ACC112 (cell line): ENCODE measurements around the gene STAT3.
"Not testable (repeated sequence)": the region's sequence is repeated elsewhere in the genome, so short reads cannot be mapped to it uniquely, and the experiment has no call there.

Source experiments
- H2AFZ ChIP-seq: fragments of 200-600 bp; sonication (generic); one replicate; pipeline ENCODE4 v1.6.0; 2017; ENCODE audit warnings: antibody characterized with exemption, low read length; ENCODE audit not compliant: unreplicated experiment
- H3K27ac ChIP-seq: fragments of 200-600 bp; sonication (generic); 2 replicates; pipeline ENCODE4 v1.5.1; 2014; ENCODE audit warnings: low read depth, mild to moderate bottlenecking, antibody characterized with exemption, low read length, moderate library complexity
- H3K27me3 ChIP-seq: fragments of 200-600 bp; sonication (generic); 2 replicates; pipeline ENCODE4 v1.6.1; 2014; ENCODE audit warnings: mild to moderate bottlenecking, antibody characterized with exemption, low read length, moderate library complexity, mixed read lengths; ENCODE audit not compliant: insufficient read depth
- H3K36me3 ChIP-seq: fragments of 200-600 bp; sonication (generic); 2 replicates; pipeline ENCODE4 v1.6.1; 2016; ENCODE audit warnings: mild to moderate bottlenecking, antibody characterized with exemption, low read length, moderate library complexity, mixed read lengths; ENCODE audit not compliant: insufficient read depth
- H3K4me1 ChIP-seq: fragments of 200-600 bp; sonication (generic); one replicate; pipeline ENCODE4 v1.6.1; 2016; ENCODE audit warnings: low read length, mixed read lengths; ENCODE audit not compliant: insufficient read depth, unreplicated experiment, control insufficient read depth
- H3K4me3 ChIP-seq: fragments of 200-600 bp; sonication (generic); 2 replicates; pipeline ENCODE4 v1.5.1; 2014; ENCODE audit warnings: mild to moderate bottlenecking, low read depth, low read length
- H3K79me2 ChIP-seq: fragments of 200-600 bp; sonication (generic); one replicate; pipeline ENCODE4 v1.6.0; 2016; ENCODE audit warnings: low read length; ENCODE audit not compliant: control insufficient read depth, unreplicated experiment, insufficient read depth

STAT3 gene

GRCh38 chr17:42266918-42267766, 121.1 kb downstream of the STAT3 start:
- no peaks in the 10 kb centered on the region for H3K36me3 ChIP-seq
- H3K27me3 ChIP-seq: no peaks in the 10 kb centered on the region
- H3K27ac ChIP-seq: peak overlapping the region; percentile 76
- no peak overlapping the region for H3K4me3 ChIP-seq
- H3K4me1 ChIP-seq: peaks cover 10% of the 10 kb centered on the region
- H3K79me2 ChIP-seq: peaks cover 21% of the 10 kb centered on the region
- H2AFZ ChIP-seq: no peak overlapping the region

GRCh38 chr17:42266462-42266861, 121.8 kb downstream of the STAT3 start:
- Histone ChIP-seq H3K36me3 (no peaks in the 10 kb centered on the region), H3K27me3 (no peaks in the 10 kb centered on the region), H3K4me1 (peaks cover 10% of the 10 kb centered on the region), H3K27ac (peak overlapping the region; percentile 76), H3K79me2 (peaks cover 15% of the 10 kb centered on the region), H2AFZ (no peak overlapping the region), H3K4me3 (no peak overlapping the region)

DNA sequence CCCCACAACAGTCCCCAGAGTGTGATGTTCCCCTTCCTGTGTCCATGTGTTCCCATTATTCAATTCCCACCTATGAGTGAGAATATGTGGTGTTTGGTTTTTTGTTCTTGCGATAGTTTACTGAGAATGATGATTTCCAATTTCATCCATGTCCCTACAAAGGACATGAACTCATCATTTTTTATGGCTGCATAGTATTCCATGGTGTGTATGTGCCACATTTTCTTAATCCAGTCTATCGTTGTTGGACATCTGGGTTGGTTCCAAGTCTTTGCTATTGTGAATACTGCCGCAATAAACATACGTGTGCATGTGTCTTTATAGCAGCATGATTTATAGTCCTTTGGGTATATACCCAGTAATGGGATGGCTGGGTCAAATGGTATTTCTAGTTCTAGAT, 123.9 kb downstream of the STAT3 start:
- not testable (repeated sequence) for H3K36me3 ChIP-seq, H2AFZ ChIP-seq, H3K4me3 ChIP-seq, H3K79me2 ChIP-seq, H3K27me3 ChIP-seq, H3K27ac ChIP-seq
- peaks cover 10% of the 10 kb centered on the region for H3K4me1 ChIP-seq
